GM12801 (cell line): ENCODE results near the gene FCHO1.

Experiments
- TF ChIP-seq, protein P1 (sequence below): IDR thresholded peaks from one replicate; pipeline ENCODE4 v1.5.1; 2011; ENCODE audit warnings: control low read depth; ENCODE audit not compliant: insufficient read length; ENCODE audit errors: extremely low read depth

The FCHO1 gene, protein sequence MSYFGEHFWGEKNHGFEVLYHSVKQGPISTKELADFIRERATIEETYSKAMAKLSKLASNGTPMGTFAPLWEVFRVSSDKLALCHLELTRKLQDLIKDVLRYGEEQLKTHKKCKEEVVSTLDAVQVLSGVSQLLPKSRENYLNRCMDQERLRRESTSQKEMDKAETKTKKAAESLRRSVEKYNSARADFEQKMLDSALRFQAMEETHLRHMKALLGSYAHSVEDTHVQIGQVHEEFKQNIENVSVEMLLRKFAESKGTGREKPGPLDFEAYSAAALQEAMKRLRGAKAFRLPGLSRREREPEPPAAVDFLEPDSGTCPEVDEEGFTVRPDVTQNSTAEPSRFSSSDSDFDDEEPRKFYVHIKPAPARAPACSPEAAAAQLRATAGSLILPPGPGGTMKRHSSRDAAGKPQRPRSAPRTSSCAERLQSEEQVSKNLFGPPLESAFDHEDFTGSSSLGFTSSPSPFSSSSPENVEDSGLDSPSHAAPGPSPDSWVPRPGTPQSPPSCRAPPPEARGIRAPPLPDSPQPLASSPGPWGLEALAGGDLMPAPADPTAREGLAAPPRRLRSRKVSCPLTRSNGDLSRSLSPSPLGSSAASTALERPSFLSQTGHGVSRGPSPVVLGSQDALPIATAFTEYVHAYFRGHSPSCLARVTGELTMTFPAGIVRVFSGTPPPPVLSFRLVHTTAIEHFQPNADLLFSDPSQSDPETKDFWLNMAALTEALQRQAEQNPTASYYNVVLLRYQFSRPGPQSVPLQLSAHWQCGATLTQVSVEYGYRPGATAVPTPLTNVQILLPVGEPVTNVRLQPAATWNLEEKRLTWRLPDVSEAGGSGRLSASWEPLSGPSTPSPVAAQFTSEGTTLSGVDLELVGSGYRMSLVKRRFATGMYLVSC

DNA sequence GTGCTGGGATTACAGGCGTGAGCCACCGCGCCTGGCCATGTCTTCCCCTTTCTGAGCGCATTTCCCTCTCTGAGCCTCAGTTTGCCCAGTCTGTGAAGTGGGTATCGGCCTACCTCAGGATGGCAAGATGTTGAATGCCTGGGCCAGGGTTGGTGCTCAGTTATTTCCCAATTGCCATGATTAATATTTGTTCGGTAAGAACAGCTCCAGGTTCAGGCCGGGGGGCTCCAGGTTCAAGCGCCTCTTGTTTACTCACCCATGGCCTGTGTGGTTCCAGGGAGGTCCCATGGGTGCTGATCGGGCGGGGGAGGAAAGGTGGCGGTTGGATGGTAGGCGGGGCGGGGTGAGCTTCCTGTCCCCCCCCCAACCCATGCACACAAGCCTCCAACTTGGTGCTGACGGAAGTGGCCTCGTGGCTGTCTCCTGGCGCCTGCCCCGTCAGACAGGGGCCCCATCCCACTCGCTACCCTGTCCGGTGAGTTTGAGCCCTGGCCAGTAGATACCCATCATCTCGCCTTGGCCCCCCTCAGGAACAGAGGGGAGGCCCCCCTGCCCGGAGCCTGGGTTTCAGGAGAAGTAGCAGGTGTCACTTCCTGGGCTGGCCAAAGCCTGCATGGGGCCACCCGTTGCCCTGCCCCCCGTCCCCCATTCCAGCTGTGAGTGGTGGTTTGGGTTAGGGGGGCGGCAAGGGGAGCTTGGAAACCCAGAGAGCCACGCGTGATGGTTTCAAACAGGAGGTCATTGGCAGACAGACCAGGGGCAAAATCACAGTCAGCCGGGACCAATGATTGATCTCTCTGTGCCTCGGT is at the start of gene FCHO1:
Gene FCHO1, plus strand, starts transcription at position 375 of the 809 bp plus-strand sequence. CDS start 3,688 bp downstream, outside the sequence.
- TF ChIP-seq, protein P1, sequence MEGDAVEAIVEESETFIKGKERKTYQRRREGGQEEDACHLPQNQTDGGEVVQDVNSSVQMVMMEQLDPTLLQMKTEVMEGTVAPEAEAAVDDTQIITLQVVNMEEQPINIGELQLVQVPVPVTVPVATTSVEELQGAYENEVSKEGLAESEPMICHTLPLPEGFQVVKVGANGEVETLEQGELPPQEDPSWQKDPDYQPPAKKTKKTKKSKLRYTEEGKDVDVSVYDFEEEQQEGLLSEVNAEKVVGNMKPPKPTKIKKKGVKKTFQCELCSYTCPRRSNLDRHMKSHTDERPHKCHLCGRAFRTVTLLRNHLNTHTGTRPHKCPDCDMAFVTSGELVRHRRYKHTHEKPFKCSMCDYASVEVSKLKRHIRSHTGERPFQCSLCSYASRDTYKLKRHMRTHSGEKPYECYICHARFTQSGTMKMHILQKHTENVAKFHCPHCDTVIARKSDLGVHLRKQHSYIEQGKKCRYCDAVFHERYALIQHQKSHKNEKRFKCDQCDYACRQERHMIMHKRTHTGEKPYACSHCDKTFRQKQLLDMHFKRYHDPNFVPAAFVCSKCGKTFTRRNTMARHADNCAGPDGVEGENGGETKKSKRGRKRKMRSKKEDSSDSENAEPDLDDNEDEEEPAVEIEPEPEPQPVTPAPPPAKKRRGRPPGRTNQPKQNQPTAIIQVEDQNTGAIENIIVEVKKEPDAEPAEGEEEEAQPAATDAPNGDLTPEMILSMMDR = no peak

DNA sequence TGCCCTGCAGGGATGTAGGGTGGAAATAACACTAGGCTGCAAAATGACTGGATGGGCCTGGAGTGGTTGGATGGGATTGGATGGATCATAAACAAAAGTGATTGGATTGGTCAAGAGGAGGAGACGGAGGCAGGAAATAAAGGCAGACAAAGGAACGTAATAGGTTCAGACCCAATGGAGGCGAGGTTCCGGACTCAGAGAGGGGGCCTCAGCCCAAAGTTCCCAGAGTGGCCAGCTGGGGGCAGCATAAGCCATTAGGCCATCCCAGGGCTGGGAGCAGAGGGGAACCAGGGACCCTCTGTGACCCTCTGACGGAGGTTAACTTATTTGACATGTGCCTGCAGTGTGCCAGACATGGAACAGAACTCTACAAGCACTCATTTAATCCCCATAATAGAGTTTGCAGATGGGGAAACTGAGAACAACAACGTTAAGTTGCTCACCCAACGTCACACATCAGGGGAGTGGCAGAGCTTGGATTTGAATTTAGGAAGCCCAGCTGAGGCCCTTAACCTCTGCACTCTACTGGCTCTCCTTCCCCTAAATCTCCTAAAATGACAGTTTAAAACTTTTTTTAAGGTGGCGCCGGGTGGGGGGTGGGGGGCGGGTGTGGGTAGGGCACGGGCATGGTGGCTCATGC is 47.3 kb upstream of the FCHO1 start:
- TF ChIP-seq, protein P1 = peak; percentile 68

DNA sequence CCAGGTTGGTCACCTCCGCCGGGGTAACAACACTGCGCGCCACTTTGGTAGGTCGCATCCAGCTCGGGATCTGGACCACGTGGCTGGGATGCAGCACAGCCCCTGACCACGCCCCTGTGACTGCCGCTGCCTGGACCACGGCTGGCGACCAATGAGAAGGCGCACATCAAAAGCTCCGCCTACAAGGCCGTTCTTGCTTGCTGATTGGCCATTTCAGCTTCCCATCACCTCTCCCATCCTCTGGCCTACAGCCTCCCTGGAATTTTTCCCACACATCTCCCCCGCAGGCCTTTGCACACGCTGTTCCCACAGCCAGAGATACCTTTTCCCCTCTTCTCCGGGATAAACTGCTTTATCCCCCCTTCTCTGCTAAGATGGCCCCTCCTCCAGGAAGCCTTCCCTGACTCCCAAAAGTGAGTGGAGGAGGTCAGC is 44.5 kb upstream of the FCHO1 start:
- TF ChIP-seq, protein P1 = no peak

DNA sequence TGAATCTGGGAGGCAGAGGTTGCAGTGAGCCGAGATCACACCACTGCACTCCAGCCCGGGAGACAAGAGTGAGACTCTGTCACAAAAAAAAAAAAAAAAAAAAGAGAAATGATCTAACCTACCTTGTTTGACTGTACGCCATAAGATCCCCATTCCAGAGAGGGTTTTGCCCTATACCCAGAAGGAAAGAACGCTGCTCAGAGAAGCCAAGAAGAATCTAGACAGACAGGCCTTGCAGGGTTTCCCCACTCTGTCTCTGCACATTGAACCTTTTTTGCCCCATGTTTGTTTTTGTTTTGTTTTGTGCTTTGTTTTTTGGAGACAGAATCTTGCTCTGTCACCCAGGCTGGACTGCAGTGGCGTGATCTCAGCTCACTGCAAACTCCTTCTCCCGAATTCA is 39.4 kb upstream of the FCHO1 start:
- TF ChIP-seq, protein P1 = no peak

DNA sequence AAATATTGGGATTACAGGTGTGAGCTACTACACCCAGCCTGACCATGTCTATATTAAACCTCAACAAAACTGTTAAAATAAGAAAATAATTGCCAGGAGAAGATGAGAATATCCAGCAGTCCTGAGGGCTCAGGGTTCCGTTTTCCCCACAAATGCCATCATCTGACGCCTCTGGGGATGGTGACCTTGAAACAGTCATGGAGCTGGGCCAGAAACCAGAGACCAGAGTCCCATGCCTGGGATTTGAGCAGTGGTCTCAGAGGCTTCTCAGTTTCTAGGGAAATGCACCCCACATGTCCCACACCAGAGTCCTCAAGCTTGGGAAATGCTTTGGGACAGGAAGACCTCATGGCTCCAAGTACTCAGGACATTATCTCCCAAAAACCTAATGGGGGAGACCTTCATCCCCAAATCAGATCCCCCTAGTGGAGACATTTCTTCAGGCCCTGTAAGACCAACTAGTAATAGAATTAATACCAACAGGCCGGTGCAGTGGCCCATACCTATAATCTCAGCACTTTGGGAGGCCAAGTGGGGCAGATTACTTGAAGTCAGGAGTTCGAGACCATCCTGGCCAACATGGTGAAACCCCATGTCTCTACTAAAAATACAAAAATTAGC is 34.9 kb upstream of the FCHO1 start:
- TF ChIP-seq, protein P1 = no peak

DNA sequence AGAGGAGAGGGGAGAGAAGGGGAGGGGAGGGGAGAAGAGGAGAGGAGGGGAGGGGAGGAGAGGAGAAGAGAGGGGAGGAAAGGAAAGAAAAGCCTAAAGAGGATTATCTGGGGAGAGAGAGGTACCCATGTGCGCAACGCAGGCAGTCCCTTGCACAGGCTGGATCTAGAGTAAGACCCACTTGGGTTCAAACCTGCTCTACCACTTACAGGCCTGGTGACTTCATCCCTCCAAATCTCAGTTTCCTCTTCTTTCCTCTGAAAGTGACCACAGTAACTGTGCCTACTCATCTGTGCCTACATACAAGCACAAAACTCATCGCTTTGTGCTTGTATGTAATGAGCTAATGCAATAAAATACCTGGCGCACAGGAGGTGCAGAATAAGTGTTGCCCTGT is 32.7 kb upstream of the FCHO1 start:
- TF ChIP-seq, protein P1 = no peak
